HG02678 (cell line): ENCODE measurements around the gene PITPNM1.
"Not testable (repeated sequence)": the region's sequence is repeated elsewhere in the genome, so short reads cannot be mapped to it uniquely, and the experiment has no call there.

Source experiments
- ATAC-seq: cut with Tn5 transposase; IDR thresholded peaks from one replicate; pipeline ENCODE4 v1.9.1; 2021; ENCODE audit warnings: mild to moderate bottlenecking, moderate library complexity; ENCODE audit not compliant: unreplicated experiment

Gene PITPNM1

GRCh38 chr11:67523556-67524479, 18.7 kb upstream of the PITPNM1 start:
- ATAC-seq = no peak

DNA sequence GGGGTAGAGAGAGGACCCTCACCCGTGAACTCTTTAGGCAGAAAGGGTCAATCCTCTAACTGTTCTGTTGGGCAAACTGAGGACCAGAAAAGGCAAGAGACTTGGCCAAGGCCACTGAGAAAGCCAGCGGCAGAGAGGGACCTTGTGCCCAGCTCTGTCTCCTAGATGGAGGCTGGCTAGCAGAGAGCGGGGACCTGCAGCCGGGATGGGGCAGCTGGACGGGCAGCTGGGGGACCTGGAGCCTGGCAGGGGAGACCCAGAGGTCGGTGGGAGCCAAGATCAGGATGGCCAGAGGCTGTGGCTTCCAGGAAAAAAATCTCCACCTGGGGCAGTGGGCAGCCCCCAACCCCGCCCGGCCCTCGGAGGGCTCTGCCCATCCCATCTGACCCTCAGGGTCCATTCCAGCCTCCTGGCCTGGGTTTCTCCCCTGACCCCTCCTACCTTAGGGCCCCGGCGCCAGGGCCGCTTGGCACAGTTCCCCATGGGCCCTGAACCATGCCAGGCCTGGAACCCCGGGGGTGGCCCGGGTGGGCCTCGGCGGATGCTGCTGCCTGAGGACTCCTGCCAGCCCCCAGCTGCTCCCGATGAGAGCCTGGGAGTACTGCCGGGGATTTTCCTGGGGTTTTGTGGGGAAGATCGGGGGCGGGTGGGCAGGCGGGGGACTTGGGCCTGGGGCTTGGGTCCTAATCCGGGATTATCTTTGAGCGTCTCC, 17.8 kb upstream of the PITPNM1 start, which contains the start of gene CABP2:
Gene CABP2, minus strand, starts transcription at position 603 of the 712 bp plus-strand sequence. Its CDS starts 120 bp downstream, at position 483.
- no peak for ATAC-seq

- no peak for ATAC-seq
Measured at GRCh38 chr11:67522338-67522737, 17.2 kb upstream of the PITPNM1 start.

- ATAC-seq = no peak
Measured at GRCh38 chr11:67521924-67522323, 16.8 kb upstream of the PITPNM1 start.

- no peak for ATAC-seq
Measured at GRCh38 chr11:67520856-67521824, 16.0 kb upstream of the PITPNM1 start.

DNA sequence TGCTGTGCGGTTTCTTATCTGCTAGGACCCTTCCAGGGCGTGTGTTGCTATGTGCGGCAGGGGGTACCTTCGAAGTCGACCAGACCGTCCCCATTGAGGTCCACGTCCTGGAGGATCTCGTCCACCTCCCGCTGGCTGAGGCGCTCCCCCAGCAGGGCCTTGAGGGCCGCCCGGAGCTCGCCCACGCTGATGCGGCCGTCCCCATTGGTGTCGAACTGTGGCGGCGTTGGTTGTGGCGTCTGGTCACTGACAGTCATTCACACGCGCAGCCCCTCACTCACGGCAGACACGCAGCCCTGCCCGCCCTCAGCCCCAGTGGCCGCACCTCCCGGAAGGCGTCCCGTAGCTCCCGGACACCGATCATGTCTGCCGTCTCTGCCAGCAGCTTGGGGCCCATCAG, 14.6 kb upstream of the PITPNM1 start:
- ATAC-seq = no peak

- ATAC-seq = no peak
Measured at GRCh38 chr11:67517784-67518552, 12.8 kb upstream of the PITPNM1 start.

DNA sequence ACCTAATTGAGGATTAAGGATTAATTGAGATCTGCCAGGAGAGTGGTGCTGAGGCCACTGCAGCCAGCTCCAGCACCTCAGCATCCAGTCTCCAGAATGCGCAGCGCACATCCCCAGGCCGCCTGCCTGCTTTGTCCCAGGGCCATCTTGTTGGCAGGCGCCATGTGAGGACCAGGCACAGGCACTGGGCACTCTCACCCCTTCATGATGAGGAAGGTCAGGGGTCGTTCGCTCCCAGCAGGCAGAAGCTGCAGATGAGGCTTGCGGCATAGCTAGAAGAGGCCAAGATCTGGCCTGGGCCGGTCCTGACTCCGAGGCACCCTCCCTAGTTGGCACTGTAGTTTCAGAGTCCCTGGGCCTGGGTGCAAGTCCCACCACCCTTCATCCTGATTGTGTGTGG, 11.6 kb upstream of the PITPNM1 start:
- no peak for ATAC-seq

- ATAC-seq = no peak
Measured at GRCh38 chr11:67514116-67514515, 9.0 kb upstream of the PITPNM1 start.

DNA sequence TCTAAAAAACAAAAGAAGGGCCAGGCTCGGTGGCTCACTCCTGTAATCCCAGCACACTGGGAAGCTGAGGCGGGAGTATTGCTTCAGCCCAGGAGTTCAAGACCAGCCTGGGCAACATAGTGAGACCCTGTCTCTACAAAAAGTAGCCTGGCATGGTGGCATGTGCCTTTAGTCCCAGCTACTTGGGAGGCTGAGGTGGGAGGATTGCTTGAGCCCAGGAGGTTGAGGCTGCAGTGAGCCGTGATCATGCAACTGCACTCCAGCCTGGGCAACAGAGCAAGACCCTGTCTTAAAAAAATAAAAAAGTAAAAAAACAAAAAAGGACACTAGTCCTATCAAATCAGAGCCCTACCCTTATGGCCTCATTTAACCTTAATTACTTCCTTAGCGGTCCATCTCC, 6.4 kb upstream of the PITPNM1 start:
- ATAC-seq = not testable (repeated sequence)

DNA sequence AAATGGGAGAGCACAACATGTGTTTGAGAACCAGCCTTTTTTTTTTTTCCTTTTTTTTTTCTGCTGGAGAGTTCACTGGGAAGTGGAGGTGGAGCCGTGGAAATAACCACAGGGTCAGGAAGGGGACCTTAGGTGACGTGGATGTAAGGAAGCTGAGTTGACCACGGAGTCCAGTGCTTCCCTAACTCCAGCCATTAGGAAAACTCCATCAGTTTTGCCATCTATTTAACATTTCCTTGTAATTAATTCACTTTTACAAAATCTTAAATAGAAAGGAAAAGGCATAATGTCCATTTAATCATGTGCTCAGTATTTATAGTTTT, 4.8 kb upstream of the PITPNM1 start:
- ATAC-seq = no peak

DNA sequence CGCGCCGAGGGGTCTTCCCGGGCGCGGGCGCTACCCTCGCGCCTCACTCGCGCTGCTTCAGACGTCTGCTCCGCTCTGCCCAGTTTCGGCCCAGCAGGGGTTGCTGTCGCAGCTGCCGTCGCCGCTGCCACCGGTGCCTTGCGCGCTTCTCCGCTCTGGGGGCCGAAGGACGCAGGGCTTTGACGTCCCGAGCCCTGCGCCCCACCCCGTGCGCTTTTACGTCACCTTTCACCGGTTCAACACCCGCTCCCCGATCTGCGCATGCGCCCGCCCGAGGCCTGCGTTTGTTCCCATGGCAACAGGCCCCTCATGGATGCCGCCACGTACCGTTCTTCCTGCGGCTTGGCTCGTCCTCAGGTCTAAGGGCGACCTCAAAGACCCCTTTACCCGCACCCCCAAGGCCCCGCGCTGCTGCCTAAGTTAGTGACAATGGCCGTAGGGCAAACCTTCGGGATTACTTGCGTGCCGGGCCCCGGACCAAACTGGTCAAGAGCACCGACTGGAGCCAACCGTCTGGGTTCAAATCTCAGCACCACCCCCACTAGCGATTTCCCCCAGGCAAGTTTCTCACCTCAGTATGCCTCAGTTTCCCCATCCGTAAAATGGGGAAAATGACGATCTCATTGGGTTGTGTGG, 3.4 kb upstream of the PITPNM1 start:
- peak; percentile 41 for ATAC-seq

DNA sequence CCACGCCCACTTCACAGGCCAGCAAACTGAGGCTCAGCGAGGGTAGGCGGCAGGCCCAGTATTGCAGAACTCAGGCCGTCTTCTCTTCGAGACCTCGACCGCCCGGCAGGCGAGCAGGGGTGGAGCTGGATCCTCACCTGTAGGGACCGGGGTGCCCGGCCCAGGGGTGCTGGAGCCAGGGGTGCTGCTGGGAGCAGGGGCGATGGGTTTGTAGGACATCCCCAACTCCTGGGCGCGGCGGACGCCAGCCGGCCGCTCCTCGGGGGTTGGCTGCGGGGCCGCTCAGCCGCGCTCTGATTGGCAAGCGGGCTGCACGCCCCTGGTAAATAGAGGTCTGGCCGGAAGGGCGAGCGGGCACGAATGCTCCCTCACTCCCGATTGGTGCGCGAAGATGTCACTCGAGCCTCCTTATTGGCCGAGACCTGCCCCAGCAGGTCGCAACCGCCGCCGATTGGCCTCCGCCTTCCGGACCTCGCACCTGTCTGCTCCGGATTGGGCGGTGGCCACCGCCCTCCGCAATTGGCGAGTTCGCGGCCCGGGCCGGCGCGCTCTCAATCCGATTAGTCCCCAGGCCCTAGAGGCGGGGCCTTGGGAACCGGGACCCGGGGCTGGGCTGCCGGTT, 2.8 kb upstream of the PITPNM1 start, which contains the start of gene CDK2AP2:
Gene CDK2AP2, minus strand, starts transcription at position 299 of the 622 bp plus-strand sequence. Its CDS starts 80 bp downstream, at position 219.
- ATAC-seq = peak; percentile 77

DNA sequence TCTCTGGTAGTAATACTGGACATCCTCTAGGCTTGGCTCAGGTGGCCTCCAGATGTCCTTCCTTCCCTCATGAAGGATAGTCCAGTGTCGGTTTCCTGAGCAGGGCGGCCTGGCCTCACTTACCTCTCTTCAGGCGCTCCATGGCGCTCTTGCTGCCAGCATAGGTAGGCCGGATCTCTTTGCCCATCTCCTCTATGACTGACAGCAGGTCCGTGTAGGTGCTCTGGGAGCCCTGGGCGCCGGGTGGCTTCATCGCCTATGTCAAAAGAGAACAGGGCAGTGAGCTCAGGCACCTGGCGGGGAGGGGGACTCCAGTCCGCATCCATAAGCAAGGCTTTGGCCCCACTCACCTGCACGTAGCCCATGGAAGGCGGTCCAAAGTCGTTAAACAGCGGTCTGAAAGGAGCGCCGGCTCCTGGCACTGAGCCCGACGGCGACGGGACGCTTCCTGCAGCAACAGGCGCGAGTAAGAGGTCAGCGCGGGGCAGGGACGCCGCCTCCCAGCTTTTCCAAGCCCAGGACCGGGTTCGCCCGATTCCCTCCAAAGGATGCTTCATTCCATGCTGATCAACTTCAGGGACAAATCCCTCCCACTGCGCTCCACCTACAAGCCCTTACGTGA, 2.2 kb upstream of the PITPNM1 start:
- ATAC-seq = no peak

- ATAC-seq = no peak
Measured at GRCh38 chr11:67506426-67507051, 1.4 kb upstream of the PITPNM1 start.

GRCh38 chr11:67505605-67506396, 638 bp upstream of the PITPNM1 start:
- ATAC-seq = no peak
